ENCODE measurements around the gene ITPK1.
"Not testable (repeated sequence)": the region's sequence is repeated elsewhere in the genome, so short reads cannot be mapped to it uniquely, and the experiment has no call there.

Gene ITPK1

DNA sequence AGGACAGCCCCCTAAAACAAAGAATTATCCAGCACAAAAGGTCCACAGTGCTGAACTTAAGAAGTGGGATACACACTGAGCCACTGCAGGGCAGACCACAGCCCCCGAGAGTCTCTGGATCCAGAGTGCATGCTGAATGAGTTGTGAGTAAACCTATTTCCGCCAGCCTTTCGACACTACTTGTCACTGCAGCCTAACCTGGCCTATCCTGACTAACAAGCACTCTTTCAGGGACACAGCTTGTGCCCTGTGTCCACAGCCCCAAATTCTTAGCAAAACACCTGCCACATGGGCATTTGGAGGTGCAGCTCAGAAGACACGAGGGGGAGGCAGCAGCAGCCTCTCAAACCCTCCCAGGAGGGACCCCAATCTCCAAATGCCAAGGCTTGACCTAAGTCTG, 31.3 kb downstream of the ITPK1 start:
- DNase-seq (ENCODE audit: low spot score) = no peak

DNA sequence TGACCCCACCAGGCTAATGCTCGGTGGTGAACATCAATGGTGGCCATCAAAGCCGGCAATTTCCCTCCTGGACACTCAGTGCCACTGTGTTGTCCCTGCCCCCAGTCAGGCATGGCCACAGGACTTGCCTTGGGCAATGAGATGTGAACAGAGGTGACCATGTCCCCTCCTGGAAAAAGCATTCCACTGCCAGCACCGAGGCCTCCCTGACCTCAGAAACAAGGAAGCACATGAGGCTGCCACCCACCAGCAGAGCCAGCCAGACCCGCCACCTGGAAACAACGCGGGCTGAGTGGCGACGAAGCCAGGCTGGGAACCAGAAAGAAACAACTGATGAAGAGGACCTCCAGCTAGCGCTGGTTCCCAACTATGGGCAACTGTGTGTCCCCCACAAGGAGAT, 31.8 kb downstream of the ITPK1 start:
- DNase-seq (ENCODE audit: low spot score) = no peak

DNA sequence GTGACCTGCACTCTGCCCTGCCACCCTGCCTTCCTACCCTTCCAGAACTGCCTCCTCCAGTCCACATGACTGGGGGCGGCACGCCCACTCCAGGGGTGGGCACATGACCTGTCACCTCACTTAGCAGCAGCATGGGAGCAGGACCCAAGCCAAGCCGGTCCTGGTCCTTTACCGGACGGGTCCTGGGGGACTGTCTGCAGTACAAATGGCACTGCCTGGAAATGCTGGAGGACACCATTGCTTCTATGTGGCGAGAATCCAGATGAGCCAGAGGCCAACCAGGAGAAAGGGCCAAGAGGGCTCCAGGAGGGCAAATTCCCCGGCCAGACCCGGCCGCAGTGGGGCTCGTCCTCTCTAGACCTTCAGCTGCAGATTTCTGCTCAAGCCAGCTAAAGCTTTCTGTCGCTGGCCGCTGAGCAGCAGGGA, 33.1 kb downstream of the ITPK1 start:
- no peak for DNase-seq (ENCODE audit: low spot score)

DNA sequence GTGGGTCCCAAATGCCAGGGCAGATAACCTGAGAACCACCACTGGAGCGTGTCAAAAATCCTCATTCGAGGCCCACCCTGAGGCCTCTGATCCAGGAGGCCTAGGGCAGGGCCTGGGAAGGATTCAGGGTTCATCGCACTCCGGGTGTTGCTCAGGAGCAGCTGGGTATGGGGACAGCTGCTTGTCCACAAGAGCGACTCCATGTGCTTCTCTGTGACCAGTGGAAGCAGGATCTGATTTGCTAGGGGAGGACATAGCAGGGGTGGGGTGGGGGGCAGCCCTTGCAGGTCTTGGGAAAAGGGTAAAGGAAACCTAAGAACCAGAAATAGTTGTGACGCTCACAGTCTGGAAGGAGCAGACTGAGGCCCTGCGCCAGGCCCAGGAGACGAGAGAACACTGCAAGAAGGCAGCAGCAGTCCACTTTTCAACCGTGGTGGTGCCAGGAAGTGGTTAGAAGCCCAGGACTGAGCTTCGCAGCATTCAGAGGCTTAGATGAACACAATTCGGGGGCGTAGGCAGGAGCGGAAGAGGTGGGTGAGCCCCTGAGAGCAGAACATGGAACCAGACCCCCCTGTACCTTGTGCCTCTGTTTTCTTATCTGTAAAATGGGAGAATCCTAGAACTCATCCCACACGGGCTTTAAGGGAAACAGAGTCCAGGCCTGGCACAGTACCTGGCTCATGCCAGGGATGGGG, 33.7 kb downstream of the ITPK1 start:
- DNase-seq (ENCODE audit: low spot score) = no peak

DNA sequence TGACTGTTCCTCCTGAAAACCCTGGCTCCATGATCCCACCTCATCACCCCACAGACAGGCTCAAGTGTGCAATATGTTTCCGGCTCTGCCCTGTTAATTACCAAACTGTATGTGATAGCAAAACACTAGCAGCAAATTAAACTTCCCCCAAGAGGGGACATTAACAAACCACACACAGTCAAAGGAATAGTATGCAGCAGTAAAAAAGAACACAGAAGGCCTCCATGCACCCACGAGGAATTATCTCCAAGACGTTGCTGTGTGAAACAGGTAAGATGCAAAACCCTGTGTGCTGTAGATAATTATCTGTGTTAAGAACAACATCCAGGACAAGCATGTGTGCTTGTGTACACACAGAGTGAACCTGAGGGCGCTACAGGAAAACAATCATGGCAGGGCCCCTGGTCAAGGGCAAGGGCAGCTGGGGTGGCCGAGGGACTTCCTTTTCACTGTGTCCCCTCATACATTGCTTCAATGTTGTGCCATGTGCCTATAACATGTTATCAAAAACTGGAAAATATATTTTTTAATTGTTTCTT, 35.8 kb downstream of the ITPK1 start:
- DNase-seq (ENCODE audit: low spot score) = no peak

DNA sequence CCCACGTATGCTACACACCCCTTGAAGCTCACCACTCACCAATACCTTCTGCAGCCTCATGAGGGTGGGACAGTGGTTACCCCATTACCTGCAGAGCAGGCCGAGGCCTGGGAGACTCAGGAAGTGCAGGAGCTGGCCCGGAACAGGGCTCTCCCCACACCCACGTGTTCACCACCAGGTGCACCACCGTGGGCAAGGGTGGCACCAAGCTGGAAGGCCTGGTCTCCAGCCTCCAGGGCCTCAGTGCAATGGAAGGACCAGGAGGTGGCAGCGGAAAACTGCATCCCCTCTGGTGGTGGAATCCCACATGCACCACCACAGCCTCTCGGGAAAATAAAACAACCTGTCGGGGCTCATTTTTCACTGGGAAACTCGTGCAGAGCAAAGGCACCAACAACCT, 36.4 kb downstream of the ITPK1 start:
- DNase-seq (ENCODE audit: low spot score) = no peak

DNA sequence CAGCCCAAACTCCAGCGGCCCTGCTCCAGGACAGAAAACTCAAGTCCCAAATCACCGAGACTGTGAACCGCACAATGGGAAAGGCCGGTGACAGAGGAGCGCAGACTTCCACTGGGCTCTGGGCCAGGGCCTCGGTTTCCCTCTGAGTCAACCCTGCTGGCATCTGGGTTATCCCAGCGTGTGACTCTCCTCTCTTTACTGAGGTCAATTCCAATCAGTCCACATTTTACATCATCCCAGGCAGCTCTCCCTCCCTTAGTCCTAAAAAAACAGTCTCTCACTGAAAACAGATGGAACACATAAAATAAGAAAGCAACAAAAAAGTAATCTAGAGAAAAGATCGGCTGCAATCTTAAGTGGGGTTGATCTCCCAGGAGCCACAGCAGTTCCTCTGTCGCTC, 36.9 kb downstream of the ITPK1 start:
- no peak for DNase-seq (ENCODE audit: low spot score)

DNA sequence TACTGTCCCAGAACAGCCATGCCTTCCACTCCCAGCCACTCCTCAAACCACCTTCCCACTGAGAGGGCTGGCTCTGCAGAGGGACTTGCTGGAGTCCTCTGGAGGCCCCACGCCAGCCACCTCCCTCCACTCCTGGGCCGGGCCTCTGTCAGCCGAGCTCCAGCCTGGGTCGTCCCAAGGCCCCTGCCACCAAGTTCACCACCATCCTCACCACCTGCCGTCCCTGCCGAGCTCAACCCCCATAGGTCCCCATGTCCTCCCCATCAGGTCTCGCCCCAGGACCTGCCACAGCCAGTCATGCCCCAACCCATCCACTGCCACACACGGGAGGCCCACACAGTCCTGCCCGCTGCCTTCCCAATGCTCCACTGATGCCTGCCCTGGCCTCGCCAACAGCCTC, 39.0 kb downstream of the ITPK1 start:
- DNase-seq (ENCODE audit: low spot score) = no peak

DNA sequence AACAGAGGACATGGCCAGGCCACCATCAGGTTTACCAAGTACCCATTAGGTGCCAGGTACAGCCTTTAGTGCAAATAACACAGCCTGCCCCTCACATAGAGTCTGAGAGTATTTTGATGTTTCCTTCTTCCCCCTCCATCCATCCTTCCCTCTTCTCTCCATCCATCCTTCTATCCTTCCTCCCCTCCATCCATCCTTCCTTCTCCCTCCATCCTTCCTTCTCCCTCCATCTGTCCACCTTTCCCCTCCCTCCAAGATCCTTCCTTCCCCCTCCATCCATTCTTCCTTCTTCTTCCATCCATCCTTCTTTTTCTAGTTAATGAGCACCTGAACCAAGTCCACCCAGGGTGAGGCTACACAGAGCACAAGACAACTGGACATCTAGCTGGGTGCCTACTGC, 39.8 kb downstream of the ITPK1 start:
- DNase-seq (ENCODE audit: low spot score) = no peak

DNA sequence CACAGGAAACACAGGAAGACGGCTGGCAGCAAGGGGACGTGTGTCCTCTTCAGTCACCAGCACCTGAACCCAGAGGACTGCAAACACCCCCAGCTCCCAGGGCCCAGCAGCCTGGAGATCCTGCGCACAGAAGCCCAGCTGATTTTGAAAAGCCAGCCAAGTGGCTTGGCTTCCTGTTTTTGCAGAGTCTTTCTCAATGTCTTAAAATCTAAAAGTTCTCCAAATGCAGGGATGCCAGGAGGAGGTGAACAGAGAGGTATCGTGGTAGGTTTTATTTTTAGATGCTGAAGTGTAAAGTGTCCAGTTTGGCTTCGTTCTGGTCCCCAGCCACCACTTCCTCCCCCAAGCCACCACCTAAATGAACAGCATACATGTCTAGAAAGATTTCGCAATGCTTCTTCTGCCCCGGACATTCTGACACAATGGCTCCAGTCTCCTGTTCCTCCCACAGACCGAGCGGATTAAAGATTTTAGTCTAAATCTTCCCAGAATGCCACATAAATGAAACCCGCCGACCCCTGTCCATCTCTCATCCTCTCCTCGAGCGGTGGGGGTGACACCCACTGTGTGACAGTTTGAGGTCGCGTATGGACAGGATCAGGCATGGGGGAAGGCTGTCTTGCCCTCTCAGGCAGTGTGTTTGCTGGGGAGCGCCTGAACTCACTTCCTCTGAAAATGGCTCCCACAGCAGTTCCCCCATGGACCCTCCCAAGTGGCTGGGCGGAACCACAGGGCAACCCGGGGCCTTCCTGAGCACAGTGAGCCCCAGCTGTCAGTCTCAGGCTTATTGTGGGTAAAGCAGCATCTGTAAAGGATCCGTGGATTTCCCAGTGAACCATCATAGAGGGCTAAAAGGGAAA, 41.6 kb downstream of the ITPK1 start:
- no peak for DNase-seq (ENCODE audit: low spot score)

DNA sequence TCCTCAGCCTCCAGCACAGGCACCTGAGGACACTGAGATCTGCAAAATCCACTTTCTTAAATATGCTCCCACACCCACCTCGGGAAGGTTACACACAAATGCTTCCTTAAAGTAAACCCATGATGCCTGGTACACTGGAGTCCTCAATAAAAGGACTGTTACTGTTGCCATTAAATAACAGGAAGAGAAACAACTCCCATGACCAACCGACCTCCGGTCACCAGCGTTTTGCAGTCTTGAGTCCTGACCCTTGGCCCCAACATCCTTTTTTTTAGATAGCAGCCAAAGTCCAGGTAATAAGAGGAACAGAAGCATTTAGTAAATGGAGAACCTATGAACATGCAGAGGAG, 42.4 kb downstream of the ITPK1 start:
- DNase-seq (ENCODE audit: low spot score) = no peak

DNA sequence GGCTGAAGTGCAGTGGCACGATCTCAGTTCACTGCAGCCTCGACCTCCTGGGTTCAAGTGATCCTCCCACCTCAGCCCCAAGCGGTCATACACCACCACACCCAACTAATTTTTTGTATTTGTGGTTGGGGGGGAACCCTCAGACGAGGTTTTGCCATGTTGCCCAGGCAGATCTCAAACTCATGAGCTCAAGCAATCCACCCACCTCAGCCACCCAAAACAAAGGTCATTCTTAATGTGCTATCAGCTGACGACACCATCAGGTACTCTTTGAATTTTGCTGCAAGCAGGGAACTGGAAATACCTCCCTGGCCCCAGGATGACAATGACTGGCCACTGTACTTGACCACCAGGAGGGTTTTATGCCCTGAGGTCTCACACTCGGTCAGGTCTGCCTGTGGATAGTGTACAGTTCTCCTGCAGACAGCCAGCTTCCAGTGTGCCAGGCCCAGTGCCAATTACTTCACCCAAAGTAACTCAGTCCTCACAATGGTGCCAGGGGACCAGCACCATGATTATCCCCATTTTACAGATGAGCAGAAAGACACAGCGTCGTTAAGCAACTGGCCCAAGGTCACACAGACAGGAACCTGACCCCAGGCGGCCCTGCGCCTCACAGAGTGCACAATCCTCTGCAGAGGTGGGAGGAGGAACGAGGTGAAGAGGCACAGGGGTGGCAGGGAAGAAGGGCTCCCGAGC, 42.9 kb downstream of the ITPK1 start:
- DNase-seq (ENCODE audit: low spot score) = no peak

DNA sequence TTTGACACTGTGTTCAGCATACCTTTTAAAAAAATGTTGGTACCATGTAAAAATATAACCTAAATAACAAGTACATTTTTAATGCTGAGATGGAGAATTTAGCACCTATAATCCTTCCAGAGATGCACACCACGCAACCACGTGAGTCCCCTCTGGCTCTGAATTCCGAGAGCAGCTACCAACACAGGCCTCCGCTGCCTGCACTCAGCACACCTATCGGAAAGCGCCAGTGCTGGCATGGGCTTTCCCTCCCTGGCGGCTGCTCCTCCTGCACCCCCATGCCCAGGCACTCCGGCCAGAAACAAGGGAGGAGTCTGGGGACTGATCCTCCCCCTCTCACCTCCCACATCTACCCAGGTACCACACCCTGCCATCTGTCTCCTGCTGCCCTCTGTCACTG, 47.0 kb downstream of the ITPK1 start:
- no peak for DNase-seq (ENCODE audit: low spot score)

DNA sequence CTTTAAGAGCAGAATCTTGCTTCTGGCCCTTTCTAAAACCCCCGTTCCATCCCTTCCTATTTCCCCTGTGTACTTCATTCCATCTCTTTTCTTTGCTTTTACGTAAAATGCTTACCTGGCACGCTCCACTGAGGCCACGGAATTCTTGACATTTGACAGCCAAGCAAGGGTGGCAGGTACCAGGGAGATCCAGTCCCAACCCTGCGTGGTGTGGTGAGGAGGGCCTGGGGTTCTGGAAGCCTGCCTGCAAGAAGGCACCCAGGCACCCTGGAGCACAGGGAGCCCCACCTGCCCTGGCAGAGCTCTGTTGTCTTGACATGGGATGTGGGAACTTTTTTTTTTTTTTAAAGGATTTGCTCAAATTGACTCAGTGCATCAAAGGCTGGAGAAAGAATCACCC, 48.6 kb downstream of the ITPK1 start:
- DNase-seq (ENCODE audit: low spot score) = no peak

DNA sequence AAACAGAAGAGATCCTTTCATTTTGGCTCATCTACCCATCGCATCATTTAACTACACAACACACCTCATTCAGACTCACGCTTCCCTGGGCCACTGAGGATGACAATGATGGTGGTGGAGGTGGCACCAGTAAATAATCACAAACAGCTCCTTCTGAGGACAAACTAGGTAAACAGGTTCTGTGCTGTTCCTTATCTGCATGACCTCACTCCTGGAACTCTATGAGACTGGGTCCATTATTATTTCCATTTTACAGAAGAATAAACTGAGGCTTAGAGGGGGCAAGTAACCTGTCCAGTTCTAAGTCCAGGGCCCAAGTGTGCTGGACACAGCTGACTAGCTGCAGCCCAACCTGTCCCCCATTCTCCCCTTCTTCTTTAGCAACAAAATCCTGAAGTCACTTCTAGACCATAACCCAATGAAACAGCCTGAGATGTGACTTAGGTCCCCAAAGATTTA, 50.4 kb downstream of the ITPK1 start:
- DNase-seq (ENCODE audit: low spot score) = no peak

DNA sequence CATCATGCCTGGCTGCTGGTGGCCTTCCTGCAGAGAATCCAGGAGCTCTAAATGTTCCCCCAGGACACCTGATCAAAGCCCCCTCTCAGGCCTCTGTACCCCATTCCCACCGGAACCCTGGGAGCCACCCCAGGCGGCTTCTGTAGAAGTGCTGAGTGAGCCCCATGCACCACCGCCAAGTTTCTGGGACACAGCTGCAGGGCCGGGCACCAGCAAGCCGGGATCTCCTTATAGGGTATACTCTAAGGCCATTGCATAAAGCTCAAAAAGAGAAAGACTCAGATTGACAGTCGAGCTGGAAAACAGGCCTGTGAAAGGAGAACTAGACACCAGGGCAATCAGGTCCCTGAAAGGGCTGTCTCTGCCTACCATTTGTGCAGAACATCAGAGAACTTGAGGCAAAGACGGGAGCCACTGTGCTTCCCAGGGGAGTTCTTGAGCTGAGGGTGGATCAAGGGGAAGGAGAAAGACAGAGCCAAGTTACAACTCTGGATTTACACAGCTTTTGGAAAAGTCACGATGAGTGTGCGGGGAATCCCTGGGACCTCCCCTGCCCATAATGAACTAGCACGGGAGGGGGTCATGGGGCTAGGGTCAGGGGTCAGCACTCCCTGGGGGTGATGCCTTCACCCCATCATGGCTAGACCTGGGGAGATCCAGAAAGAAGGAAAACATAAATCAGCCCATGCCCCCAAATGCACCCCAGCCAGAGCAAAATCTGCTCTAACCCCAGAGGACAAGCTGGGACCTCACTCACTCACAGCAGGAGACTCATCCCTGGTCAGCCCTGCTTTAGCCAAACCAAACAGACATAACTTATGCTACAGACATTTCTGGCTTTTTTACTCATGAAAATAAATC, 51.1 kb downstream of the ITPK1 start:
- no peak for DNase-seq (ENCODE audit: low spot score)

DNA sequence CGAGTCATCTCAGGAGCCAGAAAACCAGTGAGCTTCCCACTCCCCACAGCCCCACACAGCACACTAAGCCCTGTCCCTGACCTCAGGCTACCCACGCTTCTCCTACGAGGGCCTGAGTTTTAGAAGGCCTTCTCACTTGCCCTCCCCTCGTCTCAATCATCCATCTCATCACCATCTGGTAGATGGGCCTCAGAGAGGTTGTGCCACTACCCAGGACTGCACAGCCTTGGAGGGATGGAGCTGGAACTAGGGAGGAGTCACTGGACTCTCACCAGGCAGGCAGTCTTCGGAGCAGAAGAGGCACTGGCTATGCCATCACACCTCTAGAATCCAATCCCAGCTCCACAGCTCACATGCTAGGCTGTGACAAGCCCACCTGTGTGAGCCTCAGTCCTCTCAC, 52.3 kb downstream of the ITPK1 start:
- no peak for DNase-seq (ENCODE audit: low spot score)

DNA sequence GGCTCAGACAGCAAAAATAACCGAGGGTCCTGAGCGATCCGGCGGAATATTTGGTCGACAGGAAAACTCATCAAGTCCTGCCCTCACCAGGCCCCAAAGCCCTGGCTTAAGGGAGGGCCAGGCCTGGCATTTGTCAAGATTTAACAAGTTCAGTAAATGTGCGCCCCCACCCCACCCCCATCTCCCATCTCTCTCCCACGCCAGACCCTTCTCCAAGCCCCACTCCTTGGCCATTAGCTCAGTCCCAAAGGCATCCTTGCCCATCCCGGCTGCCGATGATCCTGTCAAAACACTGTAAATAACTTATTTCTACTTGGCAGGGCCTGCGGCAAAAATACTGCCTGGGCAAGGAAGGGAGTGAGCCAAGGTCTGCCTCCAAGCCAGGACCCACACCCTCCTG, 52.8 kb downstream of the ITPK1 start:
- no peak for DNase-seq (ENCODE audit: low spot score)

DNA sequence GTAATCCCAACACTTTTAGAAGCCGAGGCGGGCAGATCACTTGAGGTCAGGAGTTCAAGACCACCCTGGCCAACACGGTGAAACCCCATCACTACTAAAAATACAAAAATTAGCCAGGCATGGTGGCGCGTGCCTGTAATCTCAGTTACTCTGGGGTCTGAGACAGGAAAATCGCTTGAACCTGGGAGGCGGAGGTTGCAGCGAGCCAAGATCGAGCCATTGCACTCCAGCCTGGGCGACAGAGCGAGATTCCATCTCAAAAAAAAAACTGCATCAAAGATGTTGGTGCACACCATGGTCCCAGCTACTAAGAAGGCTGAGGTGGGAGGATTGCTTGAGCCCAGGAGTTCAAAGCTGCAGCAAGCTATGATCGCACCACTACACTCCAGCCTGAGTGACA, 53.7 kb downstream of the ITPK1 start:
- not testable (repeated sequence) for DNase-seq (ENCODE audit: low spot score)

DNA sequence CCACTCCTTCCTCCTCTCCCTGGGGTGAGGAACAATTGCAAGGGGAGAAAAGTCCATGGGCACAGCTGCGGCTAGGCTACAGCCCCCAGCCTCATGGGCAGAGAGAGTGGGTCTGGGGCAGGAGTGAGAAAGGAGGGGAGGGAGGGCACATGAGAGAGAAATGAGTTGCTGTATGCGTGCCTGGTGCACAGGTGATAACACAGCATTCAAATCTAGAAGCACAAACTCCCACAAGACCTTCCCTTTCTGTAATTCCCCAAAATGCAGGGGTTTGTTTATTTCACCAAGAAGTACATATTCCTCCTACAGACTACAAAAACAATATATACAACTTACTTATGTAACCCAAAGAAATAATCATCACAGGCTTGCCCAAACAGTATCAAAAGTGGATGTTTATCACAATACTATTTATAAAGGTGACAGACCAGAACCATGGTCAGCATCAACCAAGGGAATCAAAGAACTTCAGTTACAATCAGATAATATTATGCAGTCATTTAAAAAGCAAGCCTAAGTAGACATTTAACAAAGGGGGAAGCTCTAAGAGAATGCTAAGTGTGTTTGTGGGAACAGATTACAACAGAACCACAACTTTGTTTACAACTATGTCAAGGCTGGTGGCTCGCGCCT, 54.2 kb downstream of the ITPK1 start:
- no peak for DNase-seq (ENCODE audit: low spot score)

DNA sequence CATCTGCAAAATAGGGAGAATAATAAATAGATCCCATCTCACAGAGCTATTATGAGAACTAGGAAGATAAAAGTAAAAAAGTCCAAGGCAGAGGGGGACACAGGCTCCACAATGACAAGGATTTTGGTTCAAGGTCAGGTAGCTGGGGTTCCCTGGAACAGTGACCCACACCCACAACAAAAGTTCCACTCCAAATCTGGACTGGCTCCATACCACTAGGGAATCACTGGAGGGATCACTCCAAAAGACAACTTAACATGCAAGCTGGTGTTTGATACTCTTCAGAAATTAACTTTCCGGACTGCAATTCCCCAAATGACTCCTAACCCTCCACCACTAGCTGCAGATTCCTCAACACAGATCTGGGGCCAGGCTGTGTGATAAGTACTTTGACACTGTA, 54.9 kb downstream of the ITPK1 start:
- DNase-seq (ENCODE audit: low spot score) = no peak
